ENCODE data around the gene SH3RF1. TPM values are rescaled to one million over a fixed set of nuclear protein-coding genes. Genes with fewer than 3 reads are reported as not detected.

Gene SH3RF1
- total RNA-seq, 2 donors from 2014 or later: 37.6 to 68.8 TPM

- peaks cover 4% of the 10 kb centered on the region for H3K9me3 Mint-ChIP-seq
- H3K27ac Mint-ChIP-seq: no peak overlapping the region
- H3K27me3 Mint-ChIP-seq (ENCODE audit: insufficient read depth): no peaks in the 10 kb centered on the region
Measured at GRCh38 chr4:169208516-169208915, 62.2 kb downstream of the SH3RF1 start.

GRCh38 chr4:169208090-169208455 lies 62.7 kb downstream of the SH3RF1 start:
- Histone ChIP-seq H3K36me3 (ENCODE audit: control insufficient read depth, insufficient read depth, low read length) (peaks cover 22% of the 10 kb centered on the region), H3K9ac (ENCODE audit: extremely low read depth, low read length, poor library complexity, severe bottlenecking) (no peak overlapping the region), H3K4me3 (ENCODE audit: low read length) (no peak overlapping the region), H3K9me3 (ENCODE audit: control insufficient read depth, low read length) (peaks cover 6% of the 10 kb centered on the region), H3K4me1 (ENCODE audit: control insufficient read depth, insufficient read depth, low read length) (peaks cover 4% of the 10 kb centered on the region), H3K27me3 (ENCODE audit: control insufficient read depth, insufficient read depth, low read length, poor library complexity, severe bottlenecking) (no peaks in the 10 kb centered on the region), H3K27ac (ENCODE audit: low read depth, low read length) (peak overlapping the region; percentile 55)
- H3K36me3 Mint-ChIP-seq (ENCODE audit: low read depth): peaks cover 26% of the 10 kb centered on the region
- no peak for TF ChIP-seq CTCF (conservative IDR thresholded peaks at IDR 0.05)
- H3K4me3 Mint-ChIP-seq: no peak overlapping the region
- H3K9me3 Mint-ChIP-seq: no peaks in the 10 kb centered on the region
- 73 to 80% methylated on average over 3 of the region's 3 CpGs for WGBS, 2 experiments (ENCODE audit: insufficient coverage in 1 of 2, insufficient read length in 1 of 2)
- H3K27ac Mint-ChIP-seq: no peak overlapping the region
- no peak for DNase-seq
- H3K27me3 Mint-ChIP-seq (ENCODE audit: insufficient read depth): no peaks in the 10 kb centered on the region
- peaks cover 29% of the 10 kb centered on the region for H3K4me1 Mint-ChIP-seq

More at GRCh38 chr4:169208516-169208915, 62.2 kb downstream of the SH3RF1 start:
- 91% methylated on average over 1 of the region's 1 CpG; no CpG with 5 or more reads in 1 of the 2 experiments for WGBS, 2 experiments (ENCODE audit: insufficient coverage in 1 of 2, insufficient read length in 1 of 2)
- Mint-ChIP-seq H3K36me3 (ENCODE audit: low read depth) (peaks cover 30% of the 10 kb centered on the region), H3K4me3 (no peak overlapping the region), H3K4me1 (peaks cover 29% of the 10 kb centered on the region)
- Histone ChIP-seq H3K27me3 (ENCODE audit: control insufficient read depth, insufficient read depth, low read length, poor library complexity, severe bottlenecking) (no peaks in the 10 kb centered on the region), H3K4me1 (ENCODE audit: control insufficient read depth, insufficient read depth, low read length) (peaks cover 4% of the 10 kb centered on the region), H3K9ac (ENCODE audit: extremely low read depth, low read length, poor library complexity, severe bottlenecking) (no peak overlapping the region), H3K9me3 (ENCODE audit: control insufficient read depth, low read length) (peaks cover 10% of the 10 kb centered on the region), H3K4me3 (ENCODE audit: low read length) (no peak overlapping the region), H3K27ac (ENCODE audit: low read depth, low read length) (peak overlapping the region; percentile 62), H3K36me3 (ENCODE audit: control insufficient read depth, insufficient read depth, low read length) (peaks cover 26% of the 10 kb centered on the region)
- DNase-seq: no peak
- no peak for TF ChIP-seq CTCF (conservative IDR thresholded peaks at IDR 0.05)

GRCh38 chr4:169207436-169208089 lies 63.2 kb downstream of the SH3RF1 start:
- H3K4me3 ChIP-seq (ENCODE audit: low read length): no peak overlapping the region
- H3K9me3 ChIP-seq (ENCODE audit: control insufficient read depth, low read length): peaks cover under 1% of the 10 kb centered on the region
- peaks cover 22% of the 10 kb centered on the region for H3K36me3 Mint-ChIP-seq (ENCODE audit: low read depth)
- no peak overlapping the region for H3K4me3 Mint-ChIP-seq
- peaks cover 9% of the 10 kb centered on the region for H3K4me1 ChIP-seq (ENCODE audit: control insufficient read depth, insufficient read depth, low read length)
- no peak overlapping the region for H3K9ac ChIP-seq (ENCODE audit: extremely low read depth, low read length, poor library complexity, severe bottlenecking)
- no peaks in the 10 kb centered on the region for H3K27me3 ChIP-seq (ENCODE audit: control insufficient read depth, insufficient read depth, low read length, poor library complexity, severe bottlenecking)
- DNase-seq: no peak
- peaks cover 16% of the 10 kb centered on the region for H3K36me3 ChIP-seq (ENCODE audit: control insufficient read depth, insufficient read depth, low read length)
- no peaks in the 10 kb centered on the region for H3K27me3 Mint-ChIP-seq (ENCODE audit: insufficient read depth)
- H3K27ac ChIP-seq (ENCODE audit: low read depth, low read length): peak overlapping the region; percentile 55
- peaks cover 34% of the 10 kb centered on the region for H3K4me1 Mint-ChIP-seq
- TF ChIP-seq CTCF (conservative IDR thresholded peaks at IDR 0.05): no peak
- H3K9me3 Mint-ChIP-seq: no peaks in the 10 kb centered on the region
- H3K27ac Mint-ChIP-seq: no peak overlapping the region
- WGBS, 2 experiments (ENCODE audit: insufficient coverage in 1 of 2, insufficient read length in 1 of 2): 55 to 94% methylated on average over 2 of the region's 2 CpGs

All from endodermal cell (in vitro differentiated cells).